Effector CD4-positive, alpha-beta T cell (primary cell): ENCODE results near the gene TMEM158.

Experiments
- DNase-seq: peaks from one replicate; pipeline ENCODE4 v3.0.0-alpha.2; 2020

Gene TMEM158

GRCh38 chr3:45227946-45228345 is 1.9 kb upstream of the TMEM158 start:
- no peak for DNase-seq

- DNase-seq: no peak
Measured at GRCh38 chr3:45227071-45227820, 1.2 kb upstream of the TMEM158 start.

- DNase-seq: peak; percentile 3
Measured at GRCh38 chr3:45225465-45226205, 452 bp downstream of the TMEM158 start.

GRCh38 chr3:45224824-45225464 is 1.1 kb downstream of the TMEM158 start:
- no peak for DNase-seq

- no peak for DNase-seq
Measured at GRCh38 chr3:45223889-45224727, 2.0 kb downstream of the TMEM158 start.

GRCh38 chr3:45219694-45220093 is 6.4 kb downstream of the TMEM158 start:
- DNase-seq: no peak

GRCh38 chr3:45218578-45219390 is 7.3 kb downstream of the TMEM158 start:
- no peak for DNase-seq

GRCh38 chr3:45216021-45216609 is 10.0 kb downstream of the TMEM158 start:
- DNase-seq: no peak

GRCh38 chr3:45215466-45215865 is 10.6 kb downstream of the TMEM158 start:
- DNase-seq: no peak

- no peak for DNase-seq
Measured at GRCh38 chr3:45214061-45214680, 11.9 kb downstream of the TMEM158 start.

GRCh38 chr3:45212095-45212468 is 14.0 kb downstream of the TMEM158 start:
- no peak for DNase-seq

GRCh38 chr3:45211466-45212094 is 14.5 kb downstream of the TMEM158 start:
- DNase-seq: no peak

GRCh38 chr3:45210308-45211041 is 15.6 kb downstream of the TMEM158 start:
- DNase-seq: peak; percentile 80

- DNase-seq: no peak
Measured at GRCh38 chr3:45209526-45209925, 16.6 kb downstream of the TMEM158 start.

- no peak for DNase-seq
Measured at GRCh38 chr3:45208586-45208985, 17.5 kb downstream of the TMEM158 start.

- no peak for DNase-seq
Measured at GRCh38 chr3:45207446-45207845, 18.6 kb downstream of the TMEM158 start.

GRCh38 chr3:45205126-45205525 is 21.0 kb downstream of the TMEM158 start:
- DNase-seq: no peak

- DNase-seq: no peak
Measured at GRCh38 chr3:45204136-45204535, 22.0 kb downstream of the TMEM158 start.

GRCh38 chr3:45199837-45200648 is 26.0 kb downstream of the TMEM158 start:
- no peak for DNase-seq
